ENCODE results near the gene HRK. TPM values are rescaled to one million over a fixed set of nuclear protein-coding genes. Genes with fewer than 3 reads are reported as not detected.

Gene HRK
- total and polyA plus RNA-seq, 9 of the 15 experiments (the other 6 are each of a cell fraction or from before 2014, with no cell fraction given): 0.01 to 0.05 (median 0.04) TPM; not detected in 6

DNA sequence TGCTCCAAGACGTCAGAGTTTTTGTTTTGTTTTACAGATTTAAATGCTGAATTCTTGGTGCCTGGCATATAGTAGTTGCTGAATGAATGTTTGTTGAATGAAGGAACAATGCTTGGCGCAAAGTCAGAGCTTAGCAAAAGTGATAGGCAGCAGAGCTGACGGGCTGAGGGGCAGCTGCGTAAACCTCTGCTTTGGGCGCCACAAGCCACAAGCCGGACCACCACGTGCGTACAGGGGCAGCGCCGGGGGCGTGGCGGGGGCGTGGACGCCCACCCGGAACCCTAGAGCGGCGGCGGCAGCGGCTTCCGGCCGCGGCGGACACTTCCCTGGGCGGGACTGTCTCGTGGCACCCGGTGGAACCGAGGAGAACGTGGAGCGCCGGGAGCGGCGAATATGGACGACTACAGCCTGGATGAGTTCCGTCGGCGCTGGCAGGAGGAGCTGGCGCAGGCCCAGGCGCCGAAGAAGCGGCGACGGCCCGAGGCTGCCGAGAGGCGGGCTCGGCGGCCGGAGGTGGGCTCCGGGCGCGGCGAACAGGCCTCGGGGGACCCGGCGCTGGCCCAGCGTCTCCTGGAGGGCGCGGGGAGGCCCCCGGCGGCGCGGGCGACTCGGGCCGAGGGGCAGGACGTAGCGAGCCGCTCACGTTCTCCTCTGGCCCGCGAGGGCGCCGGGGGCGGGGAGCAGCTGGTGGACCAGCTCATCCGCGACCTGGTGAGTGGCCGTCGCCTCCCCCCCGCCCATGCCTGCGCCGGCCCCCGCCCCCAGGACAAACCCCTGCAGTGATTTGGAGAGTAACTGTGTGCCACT lies 29.6 kb upstream of the HRK start, which contains the start of gene FBXW8 (continued):
- TF ChIP-seq, protein P1, sequence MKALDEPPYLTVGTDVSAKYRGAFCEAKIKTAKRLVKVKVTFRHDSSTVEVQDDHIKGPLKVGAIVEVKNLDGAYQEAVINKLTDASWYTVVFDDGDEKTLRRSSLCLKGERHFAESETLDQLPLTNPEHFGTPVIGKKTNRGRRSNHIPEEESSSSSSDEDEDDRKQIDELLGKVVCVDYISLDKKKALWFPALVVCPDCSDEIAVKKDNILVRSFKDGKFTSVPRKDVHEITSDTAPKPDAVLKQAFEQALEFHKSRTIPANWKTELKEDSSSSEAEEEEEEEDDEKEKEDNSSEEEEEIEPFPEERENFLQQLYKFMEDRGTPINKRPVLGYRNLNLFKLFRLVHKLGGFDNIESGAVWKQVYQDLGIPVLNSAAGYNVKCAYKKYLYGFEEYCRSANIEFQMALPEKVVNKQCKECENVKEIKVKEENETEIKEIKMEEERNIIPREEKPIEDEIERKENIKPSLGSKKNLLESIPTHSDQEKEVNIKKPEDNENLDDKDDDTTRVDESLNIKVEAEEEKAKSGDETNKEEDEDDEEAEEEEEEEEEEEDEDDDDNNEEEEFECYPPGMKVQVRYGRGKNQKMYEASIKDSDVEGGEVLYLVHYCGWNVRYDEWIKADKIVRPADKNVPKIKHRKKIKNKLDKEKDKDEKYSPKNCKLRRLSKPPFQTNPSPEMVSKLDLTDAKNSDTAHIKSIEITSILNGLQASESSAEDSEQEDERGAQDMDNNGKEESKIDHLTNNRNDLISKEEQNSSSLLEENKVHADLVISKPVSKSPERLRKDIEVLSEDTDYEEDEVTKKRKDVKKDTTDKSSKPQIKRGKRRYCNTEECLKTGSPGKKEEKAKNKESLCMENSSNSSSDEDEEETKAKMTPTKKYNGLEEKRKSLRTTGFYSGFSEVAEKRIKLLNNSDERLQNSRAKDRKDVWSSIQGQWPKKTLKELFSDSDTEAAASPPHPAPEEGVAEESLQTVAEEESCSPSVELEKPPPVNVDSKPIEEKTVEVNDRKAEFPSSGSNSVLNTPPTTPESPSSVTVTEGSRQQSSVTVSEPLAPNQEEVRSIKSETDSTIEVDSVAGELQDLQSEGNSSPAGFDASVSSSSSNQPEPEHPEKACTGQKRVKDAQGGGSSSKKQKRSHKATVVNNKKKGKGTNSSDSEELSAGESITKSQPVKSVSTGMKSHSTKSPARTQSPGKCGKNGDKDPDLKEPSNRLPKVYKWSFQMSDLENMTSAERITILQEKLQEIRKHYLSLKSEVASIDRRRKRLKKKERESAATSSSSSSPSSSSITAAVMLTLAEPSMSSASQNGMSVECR (CRISPR knock-in tag; IDR thresholded peaks at IDR 0.05): peak; percentile 97
- TF ChIP-seq ZNF561 (CRISPR knock-in tag; conservative IDR thresholded peaks at IDR 0.05) (no peak), GABPA (tag; conservative IDR thresholded peaks at IDR 0.05; ENCODE audit: low read depth) (peak; percentile 99), ZNF263 (CRISPR knock-in tag; IDR thresholded peaks at IDR 0.05; ENCODE audit: borderline replicate concordance) (no peak), MITF (IDR thresholded peaks at IDR 0.05) (peak; percentile 68; the same call in 1 of the 2 replicates), ZBTB7A (IDR thresholded peaks at IDR 0.05; ENCODE audit: borderline replicate concordance, control insufficient read depth, low read depth, low read length) (peak; percentile 100), HNRNPLL (IDR thresholded peaks at IDR 0.05; ENCODE audit: low read depth, low read length, poor library complexity, severe bottlenecking) (peak; percentile 50)
- TF ChIP-seq, protein P2, sequence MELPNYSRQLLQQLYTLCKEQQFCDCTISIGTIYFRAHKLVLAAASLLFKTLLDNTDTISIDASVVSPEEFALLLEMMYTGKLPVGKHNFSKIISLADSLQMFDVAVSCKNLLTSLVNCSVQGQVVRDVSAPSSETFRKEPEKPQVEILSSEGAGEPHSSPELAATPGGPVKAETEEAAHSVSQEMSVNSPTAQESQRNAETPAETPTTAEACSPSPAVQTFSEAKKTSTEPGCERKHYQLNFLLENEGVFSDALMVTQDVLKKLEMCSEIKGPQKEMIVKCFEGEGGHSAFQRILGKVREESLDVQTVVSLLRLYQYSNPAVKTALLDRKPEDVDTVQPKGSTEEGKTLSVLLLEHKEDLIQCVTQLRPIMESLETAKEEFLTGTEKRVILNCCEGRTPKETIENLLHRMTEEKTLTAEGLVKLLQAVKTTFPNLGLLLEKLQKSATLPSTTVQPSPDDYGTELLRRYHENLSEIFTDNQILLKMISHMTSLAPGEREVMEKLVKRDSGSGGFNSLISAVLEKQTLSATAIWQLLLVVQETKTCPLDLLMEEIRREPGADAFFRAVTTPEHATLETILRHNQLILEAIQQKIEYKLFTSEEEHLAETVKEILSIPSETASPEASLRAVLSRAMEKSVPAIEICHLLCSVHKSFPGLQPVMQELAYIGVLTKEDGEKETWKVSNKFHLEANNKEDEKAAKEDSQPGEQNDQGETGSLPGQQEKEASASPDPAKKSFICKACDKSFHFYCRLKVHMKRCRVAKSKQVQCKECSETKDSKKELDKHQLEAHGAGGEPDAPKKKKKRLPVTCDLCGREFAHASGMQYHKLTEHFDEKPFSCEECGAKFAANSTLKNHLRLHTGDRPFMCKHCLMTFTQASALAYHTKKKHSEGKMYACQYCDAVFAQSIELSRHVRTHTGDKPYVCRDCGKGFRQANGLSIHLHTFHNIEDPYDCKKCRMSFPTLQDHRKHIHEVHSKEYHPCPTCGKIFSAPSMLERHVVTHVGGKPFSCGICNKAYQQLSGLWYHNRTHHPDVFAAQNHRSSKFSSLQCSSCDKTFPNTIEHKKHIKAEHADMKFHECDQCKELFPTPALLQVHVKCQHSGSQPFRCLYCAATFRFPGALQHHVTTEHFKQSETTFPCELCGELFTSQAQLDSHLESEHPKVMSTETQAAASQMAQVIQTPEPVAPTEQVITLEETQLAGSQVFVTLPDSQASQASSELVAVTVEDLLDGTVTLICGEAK (IDR thresholded peaks at IDR 0.05): peak; percentile 99
- TF ChIP-seq, protein P2 (CRISPR knock-in tag; IDR thresholded peaks at IDR 0.05): no peak
